Thoracic aorta (tissue), 2 donors: ENCODE data around the gene HRG. TPM values are rescaled to one million over a fixed set of nuclear protein-coding genes. Genes with fewer than 3 reads are reported as not detected.

Source experiments
- ATAC-seq: fragments of 150-250 bp; one replicate; pipeline ENCODE4 v1.8.0; 2017; ENCODE audit warnings: low read depth; ENCODE audit not compliant: insufficient number of reproducible peaks, low FRiP score
- DNase-seq: peaks from one replicate; pipeline ENCODE4 v3.0.0-alpha.2; 2020; ENCODE audit warnings: low spot score
- H3K27ac ChIP-seq, 2 donors: fragments of 200-600 bp; sonication (generic); 1 replicate in 1 of 2; 2 replicates in 1 of 2; pipeline ENCODE4 v1.5.1; 2016; ENCODE audit warnings: mild to moderate bottlenecking in 2 of 2, moderate library complexity in 2 of 2
- H3K27me3 ChIP-seq: fragments of 200-600 bp; sonication (generic); replicated peaks from 2 replicates; pipeline ENCODE4 v1.6.0; 2016; ENCODE audit warnings: mild to moderate bottlenecking; ENCODE audit not compliant: insufficient read depth
- H3K36me3 ChIP-seq: fragments of 200-600 bp; sonication (generic); one replicate; pipeline ENCODE4 v1.5.1; 2016
- H3K4me1 ChIP-seq, 2 donors: fragments of 200-600 bp; sonication (generic); 1 replicate in 1 of 2; 2 replicates in 1 of 2; pipeline versions ENCODE4 v1.5.1 to v1.6.0; 2016; ENCODE audit warnings: low read depth in 2 of 2, mild to moderate bottlenecking in 1 of 2; ENCODE audit not compliant: control insufficient read depth in 1 of 2
- H3K4me3 ChIP-seq: fragments of 200-600 bp; sonication (generic); 2 replicates; pipeline ENCODE4 v1.5.1; 2016; ENCODE audit warnings: mild to moderate bottlenecking
- H3K9me3 ChIP-seq: fragments of 200-600 bp; sonication (generic); 2 replicates; pipeline ENCODE4 v1.5.1; 2016
- CTCF ChIP-seq: fragments of 200-600 bp; sonication (generic); IDR thresholded peaks from one replicate; pipeline ENCODE4 v1.5.1; 2019; ENCODE audit warnings: antibody characterized with exemption
- total RNA-seq, 2 donors: library from RNA; depleted of rRNA; stranded (reverse); fragments of >200 nt; gene quantifications; one replicate each; pipeline versions ENCODE4 v1.1.0 to v1.2.3, GENCODE V29; 2016

The HRG gene
- total RNA-seq, 2 donors from 2014 or later: not detected

GRCh38 chr3:186668426-186668825 lies 2.6 kb downstream of the HRG start:
- no peak for DNase-seq
- TF ChIP-seq CTCF: no peak
- ATAC-seq: no peak
- peaks cover 0 to 4% of the 10 kb centered on the region in 2 donors for H3K4me1 ChIP-seq
- no peaks in the 10 kb centered on the region for H3K9me3 ChIP-seq
- no peaks in the 10 kb centered on the region for H3K36me3 ChIP-seq
- H3K4me3 ChIP-seq: no peak overlapping the region
- no peaks in the 10 kb centered on the region for H3K27me3 ChIP-seq
- no peak overlapping the region for H3K27ac ChIP-seq

- H3K9me3 ChIP-seq: no peaks in the 10 kb centered on the region
- H3K4me1 ChIP-seq: peaks cover 0 to 4% of the 10 kb centered on the region in 2 donors
- H3K36me3 ChIP-seq: no peaks in the 10 kb centered on the region
- TF ChIP-seq CTCF: no peak
- ATAC-seq: no peak
- no peak overlapping the region for H3K27ac ChIP-seq
- H3K4me3 ChIP-seq: no peak overlapping the region
- no peak for DNase-seq
- no peaks in the 10 kb centered on the region for H3K27me3 ChIP-seq
These were observed 3.7 kb downstream of the HRG start for GRCh38 chr3:186669378-186670084.

- Histone ChIP-seq H3K4me3 (no peak overlapping the region), H3K4me1 (peaks cover 0 to 4% of the 10 kb centered on the region in 2 donors), H3K9me3 (no peaks in the 10 kb centered on the region), H3K36me3 (no peaks in the 10 kb centered on the region), H3K27ac (no peak overlapping the region), H3K27me3 (no peaks in the 10 kb centered on the region)
- ATAC-seq: no peak
- DNase-seq: no peak
- no peak for TF ChIP-seq CTCF
These were observed 4.3 kb downstream of the HRG start for GRCh38 chr3:186670155-186670554.

GRCh38 chr3:186671051-186671450 lies 5.2 kb downstream of the HRG start:
- H3K4me3 ChIP-seq: no peak overlapping the region
- no peaks in the 10 kb centered on the region for H3K36me3 ChIP-seq
- H3K27ac ChIP-seq: no peak overlapping the region
- no peak for DNase-seq
- no peaks in the 10 kb centered on the region for H3K27me3 ChIP-seq
- ATAC-seq: no peak
- no peak for TF ChIP-seq CTCF
- no peaks in the 10 kb centered on the region for H3K9me3 ChIP-seq
- H3K4me1 ChIP-seq: peaks cover 0 to 4% of the 10 kb centered on the region in 2 donors

GRCh38 chr3:186678604-186679003 lies 12.8 kb downstream of the HRG start:
- Histone ChIP-seq H3K36me3 (no peaks in the 10 kb centered on the region), H3K27me3 (no peaks in the 10 kb centered on the region), H3K4me3 (no peak overlapping the region), H3K27ac (no peak overlapping the region), H3K4me1 (no peaks in the 10 kb centered on the region), H3K9me3 (no peaks in the 10 kb centered on the region)
- no peak for TF ChIP-seq CTCF
- ATAC-seq: no peak
- DNase-seq: no peak
